ENCODE data around the gene NLRP3. TPM values are rescaled to one million over a fixed set of nuclear protein-coding genes. Genes with fewer than 3 reads are reported as not detected.

Gene NLRP3
- total and polyA plus RNA-seq, 2 of the 13 experiments (the other 11 are each of a cell fraction or from before 2014, with no cell fraction given) = not detected

DNA sequence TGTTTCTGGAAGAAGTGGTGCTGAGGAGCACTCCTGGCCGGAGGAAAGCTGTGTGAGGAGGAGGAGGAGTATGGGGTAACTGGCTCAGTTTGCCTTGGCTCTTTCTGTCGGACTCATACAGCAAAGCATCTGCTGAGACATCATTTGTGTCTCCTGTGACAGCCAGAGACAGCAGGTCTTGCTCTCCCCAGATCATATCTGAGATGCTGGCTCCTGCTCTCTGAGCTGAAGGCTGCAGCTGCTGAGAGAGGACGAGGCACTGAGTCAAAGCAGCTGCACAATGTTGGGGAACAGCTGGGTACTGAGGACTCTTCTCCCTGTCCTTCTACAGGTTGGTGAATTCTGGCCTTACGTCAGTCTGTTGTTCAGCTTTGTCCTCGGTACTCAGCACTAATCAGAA is 27.7 kb downstream of the NLRP3 start:
- Histone ChIP-seq H3K4me1 (ENCODE audit: insufficient read depth, low read length) (no peaks in the 10 kb centered on the region), H3K27ac (ENCODE audit: extremely low read length, insufficient read depth, low read length) (no peak overlapping the region), H3K9me3 (ENCODE audit: low read length) (no peaks in the 10 kb centered on the region), H3K4me3 (replicated peaks in 1 of 3; ENCODE audit: insufficient read depth in 1 of 3, low read depth in 2 of 3, low read length in 3 of 3) (no peak overlapping the region), H3K36me3 (replicated peaks in 1 of 2; ENCODE audit: control insufficient read depth in 1 of 2, insufficient read depth in 2 of 2, low read length in 2 of 2) (no peaks in the 10 kb centered on the region), H3K27me3 (ENCODE audit: control insufficient read depth in 1 of 2, insufficient read depth in 2 of 2, low read length in 2 of 2) (peaks cover 1 to 28% of the 10 kb centered on the region in 2 experiments; a peak in 2 of 5 replicates), H4K20me1 (ENCODE audit: insufficient read depth, low read length) (no peaks in the 10 kb centered on the region), H3K79me2 (ENCODE audit: insufficient read depth, low read length) (no peaks in the 10 kb centered on the region), H2AFZ (ENCODE audit: low read length) (no peak overlapping the region), H3K9ac (ENCODE audit: insufficient read depth, low read depth, low read length) (no peak overlapping the region), H3K4me2 (ENCODE audit: low read depth, low read length) (no peak overlapping the region)
- DNase-seq (ENCODE audit: low spot score) = no peak
- FAIRE-seq = no peak
- in situ Hi-C loops (cut with HindIII; ENCODE audit: extremely low pct_ligation_motif_present, low pct_unique_long_range_greater_than_20kb) = no loop called here
- ChIA-PET CTCF (ENCODE audit: low intra/inter-chr PET ratio, low total read pairs) (no interaction called here), POLR2A (no interaction called here)
- no peak for ATAC-seq
- intact Hi-C loops (cut with micrococcal nuclease; ENCODE audit: unreplicated experiment) = no loop called here
- WGBS (ENCODE audit: low lambda C conversion rate) = 9% methylated on average over 4 of the region's 5 CpGs
- no peak for TF ChIP-seq TEAD2 (CRISPR knock-in tag; IDR thresholded peaks at IDR 0.05)
- no peak for TF ChIP-seq EHMT2 (IDR thresholded peaks at IDR 0.05; ENCODE audit: borderline replicate concordance, low read depth, low read length)
- TF ChIP-seq NAIF1 (CRISPR knock-in tag; IDR thresholded peaks at IDR 0.05; ENCODE audit: borderline replicate concordance) = no peak
- TF ChIP-seq MAZ (IDR thresholded peaks at IDR 0.05; ENCODE audit: borderline replicate concordance, low read depth, low read length) = no peak
- no peak for TF ChIP-seq MAZ (CRISPR knock-in tag; IDR thresholded peaks at IDR 0.05; ENCODE audit: low read depth)
- TF ChIP-seq WIZ (CRISPR knock-in tag; IDR thresholded peaks at IDR 0.05) = no peak
- TF ChIP-seq TAF1 (CRISPR knock-in tag; IDR thresholded peaks at IDR 0.05) = no peak
- no peak for TF ChIP-seq CSRNP1 (CRISPR knock-in tag; IDR thresholded peaks at IDR 0.05)
- TF ChIP-seq ARNT (IDR thresholded peaks at IDR 0.05) = no peak
- TF ChIP-seq ZNF329 (CRISPR knock-in tag; IDR thresholded peaks at IDR 0.05; ENCODE audit: low read depth) = no peak
- TF ChIP-seq DNMT3B (CRISPR knock-in tag; conservative IDR thresholded peaks at IDR 0.05) = no peak
- no peak for TF ChIP-seq XBP1 (CRISPR knock-in tag; IDR thresholded peaks at IDR 0.05)
- no TSS peak for BruUV-seq (replicated peaks)

All from HepG2 (cell line).